GM12878 (cell line): Measurements from ENCODE around the gene TJP1.
"Not testable (repeated sequence)": the region's sequence is repeated elsewhere in the genome, so short reads cannot be mapped to it uniquely, and the experiment has no call there.

ENCODE experiments used
- ATF2 ChIP-seq: IDR thresholded peaks from 2 replicates; pipeline ENCODE4 v1.6.1; 2012; ENCODE audit warnings: low read length, inconsistent platforms
- BHLHE40 ChIP-seq, 2 experiments: fragments of 450-650 bp in 1 of 2; IDR thresholded peaks; 2 replicates each; pipeline ENCODE4 v1.6.1; 2011 to 2017; ENCODE audit warnings: low read depth in 2 of 2, borderline replicate concordance in 1 of 2, improper control_type of control experiment in 1 of 2, low read length in 1 of 2, mild to moderate bottlenecking in 1 of 2
- CEBPB ChIP-seq, 2 experiments: fragments of 150-350 bp in 1 of 2; IDR thresholded peaks; 2 replicates each; pipeline ENCODE4 v1.6.1; 2012 to 2014; ENCODE audit warnings: low read depth in 2 of 2, low read length in 2 of 2, borderline replicate concordance in 1 of 2, inconsistent platforms in 1 of 2
- CTCF ChIP-seq, 3 experiments: IDR thresholded peaks in 2 of 3; conservative IDR thresholded peaks in 1 of 3; 2 replicates each; pipeline ENCODE4 v1.5.1; 2011; ENCODE audit warnings: low read depth in 3 of 3, low read length in 3 of 3, mild to moderate bottlenecking in 3 of 3, control low read depth in 2 of 3, moderate library complexity in 2 of 3, inconsistent platforms in 1 of 3, mixed read lengths in 1 of 3; ENCODE audit not compliant: control insufficient read depth in 2 of 3, insufficient read depth in 1 of 3; ENCODE audit errors: extremely low read depth in 1 of 3
- EP300 ChIP-seq, 2 experiments: fragments of 150-350 bp in 1 of 2; IDR thresholded peaks; 2 replicates each; pipeline ENCODE4 v1.6.1; 2011 to 2012; ENCODE audit warnings: low read depth in 2 of 2, low read length in 2 of 2, borderline replicate concordance in 1 of 2, improper control_type of control experiment in 1 of 2, inconsistent platforms in 1 of 2; ENCODE audit not compliant: control insufficient read depth in 1 of 2
- IRF5 ChIP-seq: fragments of 450-650 bp; IDR thresholded peaks from 2 replicates; pipeline ENCODE4 v1.6.1; 2017; ENCODE audit warnings: borderline replicate concordance
- POLR2A ChIP-seq: IDR thresholded peaks from 2 replicates; pipeline ENCODE4 v1.6.1; 2011; ENCODE audit warnings: low read depth, mild to moderate bottlenecking, low read length

- not testable (repeated sequence) for TF ChIP-seq POLR2A; BHLHE40 (IDR thresholded peaks at IDR 0.05; ENCODE audit: borderline replicate concordance in 1 of 2, low read depth in 2 of 2, low read length in 1 of 2); CTCF (IDR thresholded peaks at IDR 0.05 in 2 of 3, conservative IDR thresholded peaks at IDR 0.05 in 1 of 3; ENCODE audit: control insufficient read depth in 2 of 3, extremely low read depth in 1 of 3, insufficient read depth in 1 of 3, low read depth in 3 of 3, low read length in 3 of 3); IRF5; CEBPB (IDR thresholded peaks at IDR 0.05; ENCODE audit: borderline replicate concordance in 1 of 2, low read depth in 2 of 2, low read length in 2 of 2); ATF2; EP300 (IDR thresholded peaks at IDR 0.05; ENCODE audit: borderline replicate concordance in 1 of 2, control insufficient read depth in 1 of 2, low read depth in 2 of 2, low read length in 2 of 2)
Measured at GRCh38 chr15:29676374-29676960, 145.8 kb downstream of the TJP1 start.
